ENCODE data around the gene LGR6. TPM values are rescaled to one million over a fixed set of nuclear protein-coding genes. Genes with fewer than 3 reads are reported as not detected.
A peak's percentile ranks its signal among the peaks of the same experiment; 100 is the strongest.
"Not testable (repeated sequence)": the region's sequence is repeated elsewhere in the genome, so short reads cannot be mapped to it uniquely, and the experiment has no call there.

The LGR6 gene
- total RNA-seq, 4 donors from 2014 or later, result 1.6 to 4.9 (median 4.1) TPM

DNA sequence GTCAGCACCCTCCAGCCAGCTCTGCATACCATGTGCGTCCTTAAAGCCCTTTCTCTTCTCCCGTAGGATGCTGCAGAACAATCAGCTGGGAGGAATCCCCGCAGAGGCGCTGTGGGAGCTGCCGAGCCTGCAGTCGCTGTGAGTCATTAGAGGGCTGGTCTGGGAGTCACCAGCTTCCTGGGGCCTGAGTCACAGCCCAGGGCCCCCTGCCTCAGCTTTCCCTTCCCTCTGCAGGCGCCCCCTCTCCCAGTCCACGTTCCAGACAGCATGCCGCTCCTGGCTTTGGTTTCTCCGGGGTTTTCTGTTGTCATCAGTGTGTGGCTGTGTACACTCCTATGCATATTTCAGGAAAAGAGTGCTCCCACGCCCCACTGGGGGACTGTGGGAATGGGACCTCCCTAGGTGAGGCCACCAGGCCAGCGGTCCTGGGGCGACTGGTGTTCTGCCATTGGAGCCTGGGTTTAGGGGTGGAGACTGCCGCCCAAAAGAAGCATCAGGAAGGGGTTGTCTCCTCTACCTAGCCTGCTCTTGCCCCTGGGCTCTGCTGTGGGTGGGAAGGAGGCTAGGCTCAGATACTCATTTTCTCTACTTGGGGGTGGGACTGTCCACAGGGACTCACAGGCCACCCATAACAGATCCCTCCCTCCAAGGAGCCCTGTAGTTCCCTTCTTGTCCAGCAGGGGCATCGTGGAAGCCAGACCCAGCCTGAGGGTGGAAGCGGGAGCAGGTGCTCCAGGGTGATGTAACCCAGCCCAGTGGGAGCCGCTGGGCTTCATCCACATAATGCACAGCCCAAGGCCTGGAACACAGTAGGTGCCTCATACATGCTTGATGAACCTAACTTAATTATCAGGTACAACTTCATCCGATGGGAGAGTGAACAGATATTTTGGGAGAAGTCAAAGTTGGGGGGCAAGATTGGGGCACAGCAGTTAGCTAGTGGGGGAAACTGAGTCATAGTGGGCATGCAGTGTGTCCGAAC, 42.5 kb downstream of the LGR6 start:
- Histone ChIP-seq H3K4me1 (peaks cover 13% of the 10 kb centered on the region), H3K4me3 (no peak overlapping the region), H3K27ac (no peak overlapping the region), H3K9me3 (no peaks in the 10 kb centered on the region), H3K36me3 (no peaks in the 10 kb centered on the region), H3K27me3 (peaks cover 19% of the 10 kb centered on the region)
- no peak for DNase-seq (ENCODE audit: low spot score in 2 of 2)
- TF ChIP-seq POLR2AphosphoS5 (IDR thresholded peaks at IDR 0.05), result no peak
- TF ChIP-seq CTCF (IDR thresholded peaks at IDR 0.05), result peak; percentile 42 to 94
- WGBS, result 54% methylated on average over 4 of the region's 19 CpGs

GRCh38 chr1:202237052-202237451, 43.5 kb downstream of the LGR6 start:
- TF ChIP-seq POLR2A (IDR thresholded peaks at IDR 0.05) (no peak), EP300 (IDR thresholded peaks at IDR 0.05) (no peak), POLR2AphosphoS5 (IDR thresholded peaks at IDR 0.05) (no peak), CTCF (IDR thresholded peaks at IDR 0.05) (peak in 1 of 2 donors; percentile 15)
- H3K36me3 ChIP-seq, result no peaks in the 10 kb centered on the region
- peak in 1 of 2 donors; percentile 47 for DNase-seq (ENCODE audit: low spot score in 2 of 2)
- H3K9me3 ChIP-seq, result no peaks in the 10 kb centered on the region
- peaks cover 18% of the 10 kb centered on the region for H3K27me3 ChIP-seq
- peaks cover 13% of the 10 kb centered on the region for H3K4me1 ChIP-seq
- H3K27ac ChIP-seq, result no peak overlapping the region
- no peak overlapping the region for H3K4me3 ChIP-seq
- 44% methylated on average over 8 of the region's 8 CpGs for WGBS

DNA sequence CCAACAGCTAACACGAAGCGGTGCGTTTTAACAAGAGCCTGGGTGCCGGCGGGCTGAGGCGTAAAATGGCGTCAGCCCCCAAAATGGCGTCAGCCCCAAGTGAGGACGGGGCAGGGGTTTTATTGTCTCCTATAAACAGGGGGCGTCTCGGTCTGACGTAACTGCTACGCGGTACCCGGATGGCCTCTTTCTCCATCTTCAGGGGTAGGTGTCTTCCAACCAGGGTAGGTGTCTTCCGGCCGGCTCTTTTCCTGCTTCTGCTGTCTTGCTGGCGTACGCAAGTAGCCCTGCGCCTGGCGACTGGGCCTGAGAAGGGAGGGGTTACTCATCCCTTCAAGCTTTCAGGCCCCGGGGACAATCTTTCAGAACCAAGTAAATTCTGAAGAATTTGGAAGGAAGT, 45.3 kb downstream of the LGR6 start:
- H3K4me3 ChIP-seq, result no peak overlapping the region
- peaks cover 15% of the 10 kb centered on the region for H3K27me3 ChIP-seq
- no peaks in the 10 kb centered on the region for H3K36me3 ChIP-seq
- DNase-seq (ENCODE audit: low spot score in 2 of 2), result peak in 1 of 2 donors; percentile 75
- WGBS, result 94% methylated on average over 22 of the region's 22 CpGs
- TF ChIP-seq POLR2AphosphoS5 (IDR thresholded peaks at IDR 0.05) (no peak), CTCF (IDR thresholded peaks at IDR 0.05) (no peak)
- H3K4me1 ChIP-seq, result peaks cover 13% of the 10 kb centered on the region
- H3K27ac ChIP-seq, result no peak overlapping the region
- no peaks in the 10 kb centered on the region for H3K9me3 ChIP-seq

DNA sequence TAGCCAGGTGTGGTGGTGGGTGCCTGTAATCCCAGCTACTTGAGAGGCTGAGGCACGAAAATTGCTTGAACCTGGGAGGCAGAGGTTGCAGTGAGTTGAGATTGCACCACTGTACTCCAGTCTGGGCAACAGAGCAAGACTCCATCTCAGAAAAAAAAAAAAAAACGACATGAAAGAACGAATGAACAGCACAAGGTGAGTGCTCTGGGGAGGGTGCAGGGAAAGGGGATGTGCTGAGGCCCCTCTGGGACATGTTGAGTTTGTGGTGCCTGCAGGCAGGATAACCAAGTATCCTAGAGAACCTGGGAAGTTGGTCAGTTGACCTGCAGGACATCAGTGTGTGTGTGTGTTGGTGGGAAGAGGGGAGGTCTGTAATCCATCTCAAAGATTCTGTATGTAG, 46.6 kb downstream of the LGR6 start:
- 61% methylated on average over 3 of the region's 3 CpGs for WGBS
- Histone ChIP-seq H3K4me1 (peaks cover 13% of the 10 kb centered on the region), H3K27me3 (peaks cover 15% of the 10 kb centered on the region)
- H3K4me3 ChIP-seq; DNase-seq (ENCODE audit: low spot score in 2 of 2); H3K9me3 ChIP-seq; H3K27ac ChIP-seq; H3K36me3 ChIP-seq: not testable (repeated sequence)

GRCh38 chr1:202240956-202241355, 47.4 kb downstream of the LGR6 start:
- peak in 1 of 2 donors; percentile 53 for DNase-seq (ENCODE audit: low spot score in 2 of 2)
- no peak overlapping the region for H3K27ac ChIP-seq
- H3K36me3 ChIP-seq, result no peaks in the 10 kb centered on the region
- TF ChIP-seq EP300 (IDR thresholded peaks at IDR 0.05) (no peak), CTCF (IDR thresholded peaks at IDR 0.05) (no peak), POLR2AphosphoS5 (IDR thresholded peaks at IDR 0.05) (no peak), POLR2A (IDR thresholded peaks at IDR 0.05) (no peak)
- no peaks in the 10 kb centered on the region for H3K9me3 ChIP-seq
- H3K4me1 ChIP-seq, result peaks cover 10% of the 10 kb centered on the region
- H3K27me3 ChIP-seq, result peaks cover 12% of the 10 kb centered on the region
- 79% methylated on average over 4 of the region's 4 CpGs for WGBS
- no peak overlapping the region for H3K4me3 ChIP-seq

All from suprapubic skin (tissue), 4 donors.